ENCODE results near the gene FAM200A. TPM values are rescaled to one million over a fixed set of nuclear protein-coding genes. Genes with fewer than 3 reads are reported as not detected.

Gene FAM200A
- total RNA-seq, 2 experiments from 2014 or later: 5.0 to 5.1 TPM

Other genes starting within 250 kb of the FAM200A start
- 10 to 100 TPM; 63.8 to 68.9 TPM for gene ARPC1A, start 226.2 kb downstream of the FAM200A start, total RNA-seq
- gene ARPC1B, start 177.4 kb downstream of the FAM200A start, total RNA-seq: 100 to 1,000 TPM; 396 to 397 TPM
- 100 to 1,000 TPM in 1 of 2 experiments, 10 to 100 TPM in 1; 93.8 to 103 TPM for gene PDAP1, start 143.5 kb downstream of the FAM200A start, total RNA-seq
- gene BUD31, start 143.1 kb downstream of the FAM200A start, total RNA-seq: 100 to 1,000 TPM; 104 to 106 TPM
- gene PTCD1, start 113.3 kb downstream of the FAM200A start, total RNA-seq: 1 to 10 TPM; 6.6 to 7.5 TPM
- 10 to 100 TPM; 64.1 to 66.2 TPM for gene CPSF4, start 113.2 kb downstream of the FAM200A start, total RNA-seq
- gene ATP5MF, start 85.9 kb downstream of the FAM200A start, total RNA-seq: 100 to 1,000 TPM; 354 to 390 TPM
- 10 to 100 TPM; 19.4 to 21.8 TPM for gene ZNF789, start 79.2 kb downstream of the FAM200A start, total RNA-seq
- gene ZNF394, start 51.8 kb downstream of the FAM200A start, total RNA-seq: 10 to 100 TPM; 64.4 to 65.3 TPM
- 10 to 100 TPM; 12.0 to 12.2 TPM for gene ZKSCAN5, start 47.5 kb downstream of the FAM200A start, total RNA-seq
- gene ZNF655, start 6.5 kb upstream of the FAM200A start, total RNA-seq: 100 to 1,000 TPM; 102 to 103 TPM
- gene TMEM225B, start 46.2 kb upstream of the FAM200A start, total RNA-seq: 1 to 10 TPM; 1.3 to 1.9 TPM
- gene ZSCAN25, start 64.8 kb upstream of the FAM200A start, total RNA-seq: 10 to 100 TPM; 27.7 TPM
- gene CYP3A5, start 127.9 kb upstream of the FAM200A start, total RNA-seq: not detected
- gene CYP3A7, start 183.1 kb upstream of the FAM200A start, total RNA-seq: not detected
- gene CYP3A4, start 232.1 kb upstream of the FAM200A start, total RNA-seq: not detected